GM12864 (cell line): ENCODE results near the gene FAM209B.

Experiments
- DNase-seq: peaks from one replicate; pipeline ENCODE4 v3.0.0-alpha.2; 2011; ENCODE audit warnings: low read depth
- H3K4me3 ChIP-seq: 2 replicates; pipeline ENCODE4 v1.5.1; 2011; ENCODE audit warnings: mild to moderate bottlenecking, low read depth, low read length, control low read depth
- TF ChIP-seq, protein P1 (sequence below): IDR thresholded peaks from 2 replicates; pipeline ENCODE4 v1.5.1; 2011; ENCODE audit warnings: low read depth, mild to moderate bottlenecking, moderate library complexity, low read length, control low read depth, inconsistent platforms; ENCODE audit errors: missing control alignments

Gene FAM209B

DNA sequence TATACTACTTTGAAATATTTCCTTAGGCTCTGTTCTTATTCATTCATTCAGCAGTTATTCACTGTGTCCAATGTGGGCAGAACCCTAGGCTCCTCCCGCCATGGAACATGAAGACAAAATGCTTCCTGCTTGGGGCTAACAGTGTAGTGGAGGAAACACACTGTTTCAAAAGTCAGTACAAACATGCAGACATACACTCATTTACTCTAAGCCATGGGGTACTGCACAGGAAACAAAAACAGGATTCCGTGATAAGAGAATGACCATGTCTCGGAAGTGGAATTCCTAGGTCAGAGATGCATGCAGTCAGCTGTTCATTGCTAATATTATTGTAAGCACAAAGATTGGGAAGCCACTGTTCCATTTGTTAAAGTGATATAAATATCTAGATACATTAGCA is 26.9 kb upstream of the FAM209B start:
- TF ChIP-seq, protein P1, sequence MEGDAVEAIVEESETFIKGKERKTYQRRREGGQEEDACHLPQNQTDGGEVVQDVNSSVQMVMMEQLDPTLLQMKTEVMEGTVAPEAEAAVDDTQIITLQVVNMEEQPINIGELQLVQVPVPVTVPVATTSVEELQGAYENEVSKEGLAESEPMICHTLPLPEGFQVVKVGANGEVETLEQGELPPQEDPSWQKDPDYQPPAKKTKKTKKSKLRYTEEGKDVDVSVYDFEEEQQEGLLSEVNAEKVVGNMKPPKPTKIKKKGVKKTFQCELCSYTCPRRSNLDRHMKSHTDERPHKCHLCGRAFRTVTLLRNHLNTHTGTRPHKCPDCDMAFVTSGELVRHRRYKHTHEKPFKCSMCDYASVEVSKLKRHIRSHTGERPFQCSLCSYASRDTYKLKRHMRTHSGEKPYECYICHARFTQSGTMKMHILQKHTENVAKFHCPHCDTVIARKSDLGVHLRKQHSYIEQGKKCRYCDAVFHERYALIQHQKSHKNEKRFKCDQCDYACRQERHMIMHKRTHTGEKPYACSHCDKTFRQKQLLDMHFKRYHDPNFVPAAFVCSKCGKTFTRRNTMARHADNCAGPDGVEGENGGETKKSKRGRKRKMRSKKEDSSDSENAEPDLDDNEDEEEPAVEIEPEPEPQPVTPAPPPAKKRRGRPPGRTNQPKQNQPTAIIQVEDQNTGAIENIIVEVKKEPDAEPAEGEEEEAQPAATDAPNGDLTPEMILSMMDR: no peak
- DNase-seq: no peak
- H3K4me3 ChIP-seq: no peak overlapping the region

GRCh38 chr20:56511926-56512325 is 21.1 kb upstream of the FAM209B start:
- H3K4me3 ChIP-seq: no peak overlapping the region
- TF ChIP-seq, protein P1: no peak
- DNase-seq: no peak

DNA sequence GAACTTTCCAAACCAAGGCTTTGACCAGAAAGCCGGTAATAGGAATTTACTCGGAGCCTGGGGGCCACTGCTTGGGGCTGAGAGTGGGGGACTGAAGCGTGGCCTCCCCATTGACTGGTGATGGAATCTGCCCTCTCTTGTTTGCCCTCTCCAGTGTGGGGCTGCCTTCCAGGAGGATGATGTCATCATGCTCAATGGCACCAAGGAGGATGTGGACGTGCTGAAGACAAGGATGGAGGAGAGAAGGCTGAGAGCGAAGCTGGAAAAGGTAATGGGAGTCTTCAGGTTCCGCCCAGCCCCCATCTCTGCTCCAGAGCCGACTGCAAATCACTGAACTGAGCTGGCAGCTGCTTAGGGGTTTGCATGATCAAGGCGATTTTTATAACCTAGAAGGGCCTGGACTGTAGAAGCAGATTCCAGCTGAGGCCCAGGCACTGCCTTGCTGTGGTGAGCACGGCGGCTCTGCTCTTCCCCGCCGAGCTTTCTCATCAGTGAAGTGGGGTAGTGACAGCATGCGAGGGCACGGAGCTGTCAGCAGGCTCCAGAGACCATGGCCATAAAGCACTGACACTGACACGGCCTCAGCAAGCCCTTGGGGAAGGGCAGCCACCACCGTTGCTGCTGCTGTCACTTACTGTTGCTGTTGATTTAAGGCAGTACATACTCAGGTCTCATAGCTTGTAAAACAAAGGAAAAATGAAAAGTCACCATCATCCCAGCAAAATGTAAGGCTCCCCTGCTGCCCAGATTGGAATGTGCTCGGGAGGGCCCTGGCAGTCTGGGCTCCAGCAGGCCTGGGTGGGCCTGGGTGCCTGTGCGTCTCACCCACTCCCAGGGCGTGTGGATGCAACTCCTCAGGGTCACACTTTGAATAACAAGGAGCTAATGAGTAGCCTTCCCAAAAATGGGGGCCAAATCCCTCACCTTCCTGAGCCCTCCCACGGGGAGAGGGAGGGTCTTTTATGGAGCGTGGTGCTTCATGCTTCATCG is 19.6 kb upstream of the FAM209B start:
- TF ChIP-seq, protein P1: no peak
- DNase-seq: no peak
- no peak overlapping the region for H3K4me3 ChIP-seq

DNA sequence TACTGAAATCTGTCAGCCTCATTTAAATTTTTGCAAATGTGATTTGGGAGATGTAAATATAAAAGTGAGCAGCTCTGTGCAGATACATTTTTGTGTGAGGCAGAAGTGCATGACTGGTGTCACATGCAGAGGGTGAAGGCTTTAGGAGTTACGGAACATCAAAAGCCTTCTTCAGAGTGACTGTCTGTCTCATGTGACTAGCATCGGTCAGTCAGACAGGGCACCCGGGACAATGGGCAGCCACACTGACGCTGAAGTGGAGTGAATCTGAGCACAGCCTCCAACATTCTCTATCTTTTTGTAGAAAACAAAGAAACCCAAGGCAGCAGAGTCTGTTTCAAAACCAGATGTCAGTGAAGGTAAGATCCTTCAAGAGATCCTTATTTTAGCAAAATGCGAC is 16.4 kb upstream of the FAM209B start:
- H3K4me3 ChIP-seq: no peak overlapping the region
- TF ChIP-seq, protein P1: no peak
- DNase-seq: no peak

DNA sequence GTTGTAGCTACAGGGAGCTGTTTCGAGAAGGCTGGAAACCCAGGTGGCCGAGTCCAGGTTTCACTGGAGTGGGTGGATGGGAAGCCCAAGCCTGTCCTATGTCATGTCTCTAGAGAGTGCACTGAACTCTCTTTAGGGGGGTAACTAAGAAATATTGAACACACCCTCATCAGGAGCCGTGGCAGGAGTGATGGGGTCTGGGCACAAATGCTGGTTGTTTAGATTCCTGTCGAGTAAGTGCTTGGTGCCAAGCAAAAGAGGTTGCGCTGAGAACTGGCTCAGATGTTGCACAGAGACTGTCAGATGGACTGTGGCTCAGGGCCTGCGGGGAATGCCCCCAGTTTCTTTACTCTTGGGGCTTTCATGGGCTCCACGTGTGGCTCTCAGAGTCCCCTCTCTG is 15.8 kb upstream of the FAM209B start:
- no peak overlapping the region for H3K4me3 ChIP-seq
- no peak for DNase-seq
- TF ChIP-seq, protein P1: no peak

DNA sequence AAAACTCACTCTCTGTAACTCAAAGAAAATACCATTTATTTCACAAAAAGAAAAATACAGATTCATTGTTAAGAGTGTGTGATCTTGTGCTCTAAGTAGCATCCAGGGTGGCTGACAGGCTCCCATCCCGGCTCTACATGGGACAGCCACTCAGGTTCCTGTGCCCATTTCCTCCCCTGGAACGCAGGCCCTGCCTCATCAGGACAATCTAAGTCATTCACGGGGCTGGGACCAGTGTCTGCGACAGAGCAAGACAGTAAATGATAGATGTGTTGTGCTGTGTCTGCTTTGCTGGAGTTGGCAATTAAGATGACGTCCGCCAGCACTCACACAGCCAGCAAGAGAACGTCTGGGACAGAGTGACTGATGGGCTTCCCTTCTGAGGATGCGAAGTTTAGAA is 15.4 kb upstream of the FAM209B start:
- DNase-seq: no peak
- TF ChIP-seq, protein P1: no peak

More for the DNA sequence above, 15.4 kb upstream of the FAM209B start:
- H3K4me3 ChIP-seq: no peak overlapping the region
